Gastroesophageal sphincter (tissue), 4 donors: ENCODE results near the gene ZW10. TPM values are rescaled to one million over a fixed set of nuclear protein-coding genes. Genes with fewer than 3 reads are reported as not detected.
"Not testable (repeated sequence)": the region's sequence is repeated elsewhere in the genome, so short reads cannot be mapped to it uniquely, and the experiment has no call there.

ENCODE experiments used
- ATAC-seq: fragments of 150-250 bp; one replicate; pipeline ENCODE4 v1.9.1; 2016; ENCODE audit warnings: mild to moderate bottlenecking, moderate library complexity
- H3K27ac ChIP-seq, 4 donors: fragments of 200-600 bp; sonication (generic) in 3 of 4; 1 replicate in 3 of 4; 2 replicates in 1 of 4; pipeline ENCODE4 v1.5.1; 2016 to 2019
- H3K27me3 ChIP-seq: fragments of 200-600 bp; sonication (generic); one replicate; pipeline ENCODE4 v1.5.1; 2019
- H3K36me3 ChIP-seq, 2 donors: fragments of 200-600 bp; sonication (generic); one replicate each; pipeline ENCODE4 v1.5.1; 2019; ENCODE audit warnings: control low read depth in 1 of 2
- H3K4me1 ChIP-seq, 3 donors: fragments of 200-600 bp; sonication (generic); 1 replicate in 2 of 3; 2 replicates in 1 of 3; pipeline ENCODE4 v1.5.1; 2016 to 2019; ENCODE audit warnings: control low read depth in 2 of 3
- H3K4me3 ChIP-seq, 2 donors: fragments of 200-600 bp; sonication (generic); one replicate each; pipeline ENCODE4 v1.5.1; 2019; ENCODE audit warnings: mild to moderate bottlenecking in 1 of 2, moderate library complexity in 1 of 2
- H3K9me3 ChIP-seq, 3 donors: fragments of 200-600 bp; sonication (generic); one replicate each; pipeline ENCODE4 v1.5.1; 2017 to 2019; ENCODE audit warnings: control low read depth in 2 of 3
- CTCF ChIP-seq, 4 experiments: fragments of 200-600 bp in 2 of 4; fragments of 450-650 bp in 2 of 4; sonication (generic) in 1 of 4; IDR thresholded peaks; one replicate each; pipeline ENCODE4 v1.5.1; 2017 to 2019; ENCODE audit warnings: antibody characterized with exemption in 4 of 4, mild to moderate bottlenecking in 2 of 4, moderate library complexity in 2 of 4
- EP300 ChIP-seq: sonication (generic); formaldehyde crosslinking; IDR thresholded peaks from one replicate; pipeline ENCODE4 v1.6.1; 2017; ENCODE audit warnings: antibody characterized with exemption, mild to moderate bottlenecking
- POLR2A ChIP-seq, 2 donors: fragments of 450-650 bp; IDR thresholded peaks; one replicate each; pipeline ENCODE4 v1.6.1; 2017; ENCODE audit warnings: antibody characterized with exemption in 2 of 2, mild to moderate bottlenecking in 2 of 2, moderate library complexity in 1 of 2
- POLR2AphosphoS5 ChIP-seq: sonication (generic); formaldehyde crosslinking; IDR thresholded peaks from one replicate; pipeline ENCODE4 v1.6.1; 2017; ENCODE audit warnings: antibody characterized with exemption
- WGBS, 2 donors: methylation state at CpG; one replicate each; pipeline ENCODE4 v1.1.5; 2018; ENCODE audit warnings: low coverage in 1 of 2; 5-methylcytosine and 5-hydroxymethylcytosine counted together
- total RNA-seq, 4 donors: library from RNA; depleted of rRNA; stranded (reverse); fragments of >200 nt; gene quantifications; one replicate each; pipeline ENCODE4 v1.1.0, GENCODE V29; 2016

The ZW10 gene
- total RNA-seq, 4 donors from 2014 or later = 9.8 to 15.8 (median 13.0) TPM

DNA sequence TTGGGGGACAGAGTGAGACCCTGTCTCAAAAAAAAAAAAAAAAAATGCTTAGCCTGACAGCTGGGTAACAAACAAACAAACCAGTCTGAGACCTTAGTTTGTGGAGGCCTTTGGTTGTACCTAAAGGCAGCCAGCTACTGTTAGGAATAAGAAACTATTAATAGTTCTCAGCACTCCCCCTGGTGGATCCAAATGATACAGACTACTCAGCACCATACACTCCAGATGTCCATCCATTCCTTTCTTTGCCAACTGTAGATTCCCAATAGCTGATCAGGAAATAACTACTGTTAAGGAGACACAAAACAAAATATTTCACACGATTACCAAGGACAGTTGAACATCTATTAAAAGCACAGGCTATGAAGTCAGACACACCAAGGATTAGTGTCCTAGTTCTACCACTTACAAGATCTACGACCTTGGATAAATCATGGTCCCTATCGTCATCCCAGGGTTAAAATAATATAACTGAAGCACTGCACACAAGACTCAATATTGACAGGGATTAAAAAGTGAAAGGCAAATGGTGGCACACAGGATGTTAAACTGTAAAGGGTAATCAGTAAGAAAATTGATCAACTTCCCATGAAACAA is 23.3 kb upstream of the ZW10 start:
- H3K27ac ChIP-seq = no peak overlapping the region
- peaks cover 6 to 45% of the 10 kb centered on the region in 2 donors for H3K36me3 ChIP-seq
- H3K4me3 ChIP-seq = no peak overlapping the region
- TF ChIP-seq POLR2AphosphoS5 (no peak), CTCF (IDR thresholded peaks at IDR 0.05) (peak; percentile 43 to 63 (median 54)), EP300 (no peak), POLR2A (IDR thresholded peaks at IDR 0.05) (no peak)
- peak; percentile 84 for ATAC-seq
- H3K4me1 ChIP-seq = no peaks in the 10 kb centered on the region
- WGBS, 2 donors = 54 to 69% methylated on average over 3 of the region's 3 CpGs
- H3K27me3 ChIP-seq = no peaks in the 10 kb centered on the region
- no peaks in the 10 kb centered on the region for H3K9me3 ChIP-seq

GRCh38 chr11:113789675-113790320 is 16.3 kb upstream of the ZW10 start:
- H3K36me3 ChIP-seq = no peaks in the 10 kb centered on the region
- H3K4me3 ChIP-seq = no peak overlapping the region
- H3K9me3 ChIP-seq = no peaks in the 10 kb centered on the region
- H3K27me3 ChIP-seq = peaks cover 13% of the 10 kb centered on the region
- no peak for ATAC-seq
- no peaks in the 10 kb centered on the region for H3K4me1 ChIP-seq
- H3K27ac ChIP-seq = no peak overlapping the region
- TF ChIP-seq EP300 (no peak), POLR2AphosphoS5 (no peak), CTCF (IDR thresholded peaks at IDR 0.05) (no peak), POLR2A (IDR thresholded peaks at IDR 0.05) (no peak)
- WGBS, 2 donors = 85 to 87% methylated on average over 21 to 23 of the region's 35 CpGs

DNA sequence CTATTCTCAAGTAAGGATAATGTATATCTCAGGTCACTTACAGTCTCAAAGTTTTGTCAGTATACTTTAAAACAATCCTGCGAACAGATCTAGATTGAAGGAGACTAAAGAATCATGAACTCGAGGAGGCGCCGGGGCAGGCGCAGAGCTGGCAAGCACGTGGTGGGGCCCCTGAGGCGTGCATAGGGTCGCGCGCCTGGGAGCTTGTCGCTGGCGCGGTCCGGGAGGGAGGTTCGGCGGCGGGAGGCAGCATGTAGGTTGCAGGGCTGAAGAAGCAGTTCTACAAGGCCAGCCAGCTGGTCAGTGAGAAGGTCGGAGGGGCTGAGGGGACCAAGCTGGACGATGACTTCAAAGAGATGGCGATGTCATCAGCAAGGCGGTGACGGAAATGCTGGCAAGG is 15.5 kb upstream of the ZW10 start:
- 70 to 83% methylated on average over 3 to 19 of the region's 22 CpGs for WGBS, 2 donors
- H3K4me1 ChIP-seq, ATAC-seq, H3K4me3 ChIP-seq, H3K9me3 ChIP-seq, H3K27ac ChIP-seq, H3K36me3 ChIP-seq: not testable (repeated sequence)
- H3K27me3 ChIP-seq = peaks cover 13% of the 10 kb centered on the region

DNA sequence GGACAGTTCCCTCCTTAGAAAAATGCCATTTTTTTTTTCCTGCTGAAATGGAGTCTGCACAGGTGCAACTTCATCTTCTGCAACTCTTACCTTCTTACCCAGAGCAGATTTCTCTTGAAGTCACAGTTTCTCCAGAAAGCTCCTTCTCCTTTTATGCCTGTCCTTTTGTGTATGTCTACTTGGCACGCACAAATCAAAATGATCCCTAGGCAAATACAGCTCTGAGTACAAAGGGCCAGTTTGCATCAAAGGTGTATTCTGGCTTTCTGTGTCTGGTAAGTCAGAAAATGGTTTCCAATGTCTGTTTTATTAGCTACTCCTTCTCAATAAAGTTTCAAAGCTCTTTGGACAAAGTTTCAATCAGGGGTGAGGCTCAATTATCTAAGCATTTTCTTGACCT is 8.6 kb upstream of the ZW10 start:
- peaks cover 5% of the 10 kb centered on the region for H3K27me3 ChIP-seq
- H3K36me3 ChIP-seq = no peaks in the 10 kb centered on the region
- no peaks in the 10 kb centered on the region for H3K9me3 ChIP-seq
- TF ChIP-seq POLR2AphosphoS5 (no peak), EP300 (no peak), CTCF (IDR thresholded peaks at IDR 0.05) (no peak), POLR2A (IDR thresholded peaks at IDR 0.05) (no peak)
- ATAC-seq = no peak
- H3K4me3 ChIP-seq = no peak overlapping the region
- WGBS, 2 donors = 87 to 100% methylated on average over 1 of the region's 1 CpG
- peaks cover 0 to 10% (median 0%) of the 10 kb centered on the region in 3 donors for H3K4me1 ChIP-seq
- H3K27ac ChIP-seq = no peak overlapping the region

- Histone ChIP-seq H3K27ac (no peak overlapping the region), H3K9me3 (no peaks in the 10 kb centered on the region), H3K27me3 (peaks cover 3% of the 10 kb centered on the region), H3K4me3 (no peak overlapping the region), H3K4me1 (peaks cover 0 to 10% (median 0%) of the 10 kb centered on the region in 3 donors), H3K36me3 (no peaks in the 10 kb centered on the region)
- ATAC-seq = no peak
- no peak for TF ChIP-seq CTCF (IDR thresholded peaks at IDR 0.05)
- TF ChIP-seq EP300 = no peak
- TF ChIP-seq POLR2A (IDR thresholded peaks at IDR 0.05) = no peak
- TF ChIP-seq POLR2AphosphoS5 = no peak
- 56% methylated on average over 3 of the region's 5 CpGs; no CpG with 5 or more reads in 1 of the 2 donors for WGBS, 2 donors
These were observed 8.2 kb upstream of the ZW10 start for GRCh38 chr11:113781682-113782081.
